DOHH2 (cell line): ENCODE data around the gene STAG1.

Source experiments
- EZH2phosphoT487 ChIP-seq: fragments of 200-600 bp; sonication (generic); IDR thresholded peaks from 2 replicates; pipeline ENCODE4 v1.6.1; 2017; ENCODE audit warnings: borderline replicate concordance, mild to moderate bottlenecking, antibody characterized with exemption, low read length, moderate library complexity, mixed read lengths
- TF ChIP-seq, protein P1 (sequence below): fragments of 200-600 bp; sonication (generic); IDR thresholded peaks from one replicate; pipeline ENCODE4 v1.5.1; 2014; ENCODE audit warnings: antibody characterized with exemption, mild to moderate bottlenecking, low read depth, low read length; ENCODE audit not compliant: poor library complexity, severe bottlenecking

DNA sequence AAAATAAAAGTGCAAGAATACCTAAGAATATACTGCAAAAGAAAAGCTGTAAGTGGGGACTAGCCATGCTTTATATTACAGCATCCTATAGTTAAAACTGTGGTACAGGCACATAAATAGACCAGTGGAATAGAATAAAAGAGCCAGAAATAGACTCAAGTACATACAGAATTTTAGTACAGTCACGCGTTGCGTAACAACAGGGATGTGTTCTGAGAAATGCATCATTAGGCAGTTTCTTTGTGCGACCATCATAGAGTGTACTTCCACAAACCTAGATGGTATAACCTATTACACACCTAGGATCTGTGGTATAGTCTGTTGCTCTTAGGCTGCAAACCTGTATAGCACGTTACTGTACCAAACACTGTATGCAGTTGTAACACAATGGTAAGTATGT lies 440.2 kb downstream of the STAG1 start:
- TF ChIP-seq, protein P1, sequence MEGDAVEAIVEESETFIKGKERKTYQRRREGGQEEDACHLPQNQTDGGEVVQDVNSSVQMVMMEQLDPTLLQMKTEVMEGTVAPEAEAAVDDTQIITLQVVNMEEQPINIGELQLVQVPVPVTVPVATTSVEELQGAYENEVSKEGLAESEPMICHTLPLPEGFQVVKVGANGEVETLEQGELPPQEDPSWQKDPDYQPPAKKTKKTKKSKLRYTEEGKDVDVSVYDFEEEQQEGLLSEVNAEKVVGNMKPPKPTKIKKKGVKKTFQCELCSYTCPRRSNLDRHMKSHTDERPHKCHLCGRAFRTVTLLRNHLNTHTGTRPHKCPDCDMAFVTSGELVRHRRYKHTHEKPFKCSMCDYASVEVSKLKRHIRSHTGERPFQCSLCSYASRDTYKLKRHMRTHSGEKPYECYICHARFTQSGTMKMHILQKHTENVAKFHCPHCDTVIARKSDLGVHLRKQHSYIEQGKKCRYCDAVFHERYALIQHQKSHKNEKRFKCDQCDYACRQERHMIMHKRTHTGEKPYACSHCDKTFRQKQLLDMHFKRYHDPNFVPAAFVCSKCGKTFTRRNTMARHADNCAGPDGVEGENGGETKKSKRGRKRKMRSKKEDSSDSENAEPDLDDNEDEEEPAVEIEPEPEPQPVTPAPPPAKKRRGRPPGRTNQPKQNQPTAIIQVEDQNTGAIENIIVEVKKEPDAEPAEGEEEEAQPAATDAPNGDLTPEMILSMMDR = no peak
- TF ChIP-seq EZH2phosphoT487 = no peak
